ENCODE measurements around the gene U2SURP. TPM values are rescaled to one million over a fixed set of nuclear protein-coding genes. Genes with fewer than 3 reads are reported as not detected.
A peak's percentile ranks its signal among the peaks of the same experiment; 100 is the strongest.

The U2SURP gene
- total and polyA plus RNA-seq, 2 donors (not counting 1 experiment from before 2014, with no cell fraction given): 15.1 to 138 TPM

- ATAC-seq (ENCODE audit: low read depth): no peak
- peak overlapping the region; percentile 96 for H3K4me3 Mint-ChIP-seq
- H3K4me1 Mint-ChIP-seq: peaks cover 40% of the 10 kb centered on the region
These were observed 828 bp downstream of the U2SURP start for GRCh38 chr3:143002083-143002712.

More at GRCh38 chr3:143002083-143002712, 828 bp downstream of the U2SURP start:
- no peak for TF ChIP-seq CTCF (IDR thresholded peaks at IDR 0.05)
- TF ChIP-seq EZH2 (IDR thresholded peaks at IDR 0.05; ENCODE audit: borderline replicate concordance, insufficient read depth, low read depth, low read length, poor library complexity, severe bottlenecking): no peak
- H3K4me1 ChIP-seq (ENCODE audit: control insufficient read depth in 2 of 2, insufficient read depth in 2 of 2, low read length in 2 of 2): peaks cover 20 to 24% of the 10 kb centered on the region in 2 donors
- Mint-ChIP-seq H3K9me3 (ENCODE audit: insufficient read depth) (no peaks in the 10 kb centered on the region), H3K27me3 (no peaks in the 10 kb centered on the region), H3K27ac (peak overlapping the region; percentile 96)
- 0% methylated on average over 16 of the region's 19 CpGs for WGBS (ENCODE audit: insufficient coverage)
- H3K79me2 ChIP-seq (ENCODE audit: control insufficient read depth, insufficient read depth, low read length): peaks cover 61% of the 10 kb centered on the region
- H3K36me3 ChIP-seq (replicated peaks in 1 of 2; ENCODE audit: control extremely low read depth in 1 of 2, control insufficient read depth in 1 of 2, extremely low read depth in 1 of 2, insufficient read depth in 2 of 2, low read length in 1 of 2): no peaks in the 10 kb centered on the region
- H3K9ac ChIP-seq (ENCODE audit: low read length): peak overlapping the region; percentile 100
- no peaks in the 10 kb centered on the region for H3K27me3 ChIP-seq (replicated peaks in 1 of 4; ENCODE audit: control extremely low read depth in 1 of 4, control insufficient read depth in 3 of 4, insufficient read depth in 4 of 4, low read length in 3 of 4)
- peaks cover 25% of the 10 kb centered on the region for H4K20me1 ChIP-seq (ENCODE audit: control insufficient read depth, insufficient read depth, low read length, poor library complexity, severe bottlenecking)
- ChIA-PET CTCF (interaction anchor here (1.1 to 2.6 kb wide), 8 partner anchors 9 to 424 kb away, joined by 3 to 13 read pairs (median 4); partner anchors contain the start of gene ATR), POLR2A (interaction anchor here (1.3 to 2.7 kb wide), 4 partner anchors 424 to 970 kb away, joined by 3 to 17 read pairs (median 6); partner anchors contain the start of genes ATR and DIPK2A)
- H3K4me3 ChIP-seq (ENCODE audit: control extremely low read depth in 1 of 5, extremely low read depth in 1 of 5, insufficient read depth in 1 of 5, low read depth in 2 of 5, low read length in 4 of 5): peak overlapping the region; percentile 73 to 100 (median 97)
- peak overlapping the region; percentile 96 for H2AFZ ChIP-seq (ENCODE audit: insufficient read depth, low read depth, low read length, poor library complexity, severe bottlenecking)
- no peaks in the 10 kb centered on the region for H3K9me3 ChIP-seq (ENCODE audit: control extremely low read depth in 1 of 3, control insufficient read depth in 2 of 3, insufficient read depth in 1 of 3, low read length in 2 of 3)
- DNase-seq: no peak
- peak overlapping the region; percentile 87 for H3K4me2 ChIP-seq (replicated peaks; ENCODE audit: low read depth, low read length, poor library complexity, severe bottlenecking)
- H3K27ac ChIP-seq (ENCODE audit: low read length in 2 of 2): peak overlapping the region; percentile 86 to 98
- intact Hi-C loops (cut with micrococcal nuclease): loop anchor here (5.0 kb wide), 4 partner anchors 405 to 1690 kb away; partner anchors contain the start of genes PLS1, RNF7 and TFDP2
